HepG2 (cell line): ENCODE results near the gene DYNC1LI2. TPM values are rescaled to one million over a fixed set of nuclear protein-coding genes. Genes with fewer than 3 reads are reported as not detected.

Source experiments
- DPF2 ChIP-seq: sonication (generic); formaldehyde crosslinking; IDR thresholded peaks from 2 replicates; pipeline ENCODE4 v1.4.0; 2020; ENCODE audit warnings: mild to moderate bottlenecking, low read depth, missing genetic modification reagents, borderline replicate concordance
- POLR2G ChIP-seq: fragments of 200-400 bp; formaldehyde crosslinking; IDR thresholded peaks from 2 replicates; pipeline ENCODE4 v1.6.1; 2018; ENCODE audit warnings: mild to moderate bottlenecking, low read depth, low read length, moderate library complexity
- RARA ChIP-seq: IDR thresholded peaks from 2 replicates; pipeline ENCODE4 v1.6.1; 2016; ENCODE audit warnings: missing genetic modification reagents, missing compliant biosample characterization
- SIN3B ChIP-seq: fragments of 150-350 bp; IDR thresholded peaks from 2 replicates; pipeline ENCODE4 v1.6.1; 2014; ENCODE audit warnings: low read length
- ZNF33A ChIP-seq: sonication (generic); formaldehyde crosslinking; IDR thresholded peaks from 2 replicates; pipeline ENCODE4 v1.5.1; 2020; ENCODE audit warnings: missing genetic modification reagents, mild to moderate bottlenecking, moderate library complexity, borderline replicate concordance
- ZNF44 ChIP-seq: sonication (generic); formaldehyde crosslinking; IDR thresholded peaks from 2 replicates; pipeline ENCODE4 v1.5.1; 2020; ENCODE audit warnings: mild to moderate bottlenecking, missing genetic modification reagents
- ZNF614 ChIP-seq: IDR thresholded peaks from 2 replicates; pipeline ENCODE4 v1.6.1; 2018; ENCODE audit warnings: missing biosample characterization, missing genetic modification reagents, inconsistent platforms, borderline replicate concordance
- ZNF678 ChIP-seq: sonication (generic); formaldehyde crosslinking; IDR thresholded peaks from 2 replicates; pipeline ENCODE4 v1.4.0; 2020; ENCODE audit warnings: mild to moderate bottlenecking, missing genetic modification reagents
- ZNF709 ChIP-seq: sonication (generic); formaldehyde crosslinking; IDR thresholded peaks from 2 replicates; pipeline ENCODE4 v1.5.0; 2020; ENCODE audit warnings: mild to moderate bottlenecking, missing genetic modification reagents
- ZSCAN25 ChIP-seq: sonication (generic); formaldehyde crosslinking; IDR thresholded peaks from 2 replicates; pipeline ENCODE4 v1.8.0; 2022; ENCODE audit warnings: mild to moderate bottlenecking, missing genetic modification reagents
- polyA plus RNA-seq, 8 experiments: library from polyadenylated mRNA; depleted of rRNA in 3 of 8; stranded (reverse) in 7 of 8; unstranded in 1 of 8; fragments of >200 nt; fragmentation: Illumina TruSeq in 4 of 8; extraction: Trizol in 4 of 8; gene quantifications; 2 replicates each; pipeline versions ENCODE4 v1.2.1 to v1.2.3, GENCODE V29; 2011 to 2016; ENCODE audit warnings: low read depth in 4 of 8, missing spikeins in 1 of 8, mixed read lengths in 1 of 8; ENCODE audit not compliant: insufficient read depth in 1 of 8
- total RNA-seq, 5 experiments: library from RNA; depleted of rRNA; stranded (reverse); fragments of >200 nt; fragmentation: Illumina TruSeq; extraction: Trizol; gene quantifications; 2 replicates each; pipeline ENCODE4 v1.2.3, GENCODE V29; 2016; ENCODE audit warnings: low read depth in 1 of 5
- TF ChIP-seq, protein P1 (sequence below): sonication (generic); formaldehyde crosslinking; conservative IDR thresholded peaks from 2 replicates; pipeline ENCODE4 v1.4.0; 2020; ENCODE audit warnings: missing genetic modification reagents
- TF ChIP-seq, protein P2 (sequence below): sonication (generic); formaldehyde crosslinking; IDR thresholded peaks from 2 replicates; pipeline ENCODE4 v1.4.0; 2020; ENCODE audit warnings: low read depth, mild to moderate bottlenecking, missing genetic modification reagents
- TF ChIP-seq, protein P3 (sequence below): sonication (generic); formaldehyde crosslinking; IDR thresholded peaks from 2 replicates; pipeline ENCODE4 v1.9.0; 2022; ENCODE audit warnings: missing genetic modification reagents, mild to moderate bottlenecking, borderline replicate concordance
- TF ChIP-seq, protein P4 (sequence below): sonication (generic); formaldehyde crosslinking; IDR thresholded peaks from 2 replicates; pipeline ENCODE4 v1.5.0; 2020; ENCODE audit warnings: mild to moderate bottlenecking, missing genetic modification reagents
- TF ChIP-seq, protein P5 (sequence below): IDR thresholded peaks from 2 replicates; pipeline ENCODE4 v1.6.1; 2012; ENCODE audit warnings: inconsistent platforms

DYNC1LI2 gene
- total and polyA plus RNA-seq, 2 of the 13 experiments (the other 11 are each of a cell fraction or from before 2014, with no cell fraction given) = 65.5 to 135 TPM

DNA sequence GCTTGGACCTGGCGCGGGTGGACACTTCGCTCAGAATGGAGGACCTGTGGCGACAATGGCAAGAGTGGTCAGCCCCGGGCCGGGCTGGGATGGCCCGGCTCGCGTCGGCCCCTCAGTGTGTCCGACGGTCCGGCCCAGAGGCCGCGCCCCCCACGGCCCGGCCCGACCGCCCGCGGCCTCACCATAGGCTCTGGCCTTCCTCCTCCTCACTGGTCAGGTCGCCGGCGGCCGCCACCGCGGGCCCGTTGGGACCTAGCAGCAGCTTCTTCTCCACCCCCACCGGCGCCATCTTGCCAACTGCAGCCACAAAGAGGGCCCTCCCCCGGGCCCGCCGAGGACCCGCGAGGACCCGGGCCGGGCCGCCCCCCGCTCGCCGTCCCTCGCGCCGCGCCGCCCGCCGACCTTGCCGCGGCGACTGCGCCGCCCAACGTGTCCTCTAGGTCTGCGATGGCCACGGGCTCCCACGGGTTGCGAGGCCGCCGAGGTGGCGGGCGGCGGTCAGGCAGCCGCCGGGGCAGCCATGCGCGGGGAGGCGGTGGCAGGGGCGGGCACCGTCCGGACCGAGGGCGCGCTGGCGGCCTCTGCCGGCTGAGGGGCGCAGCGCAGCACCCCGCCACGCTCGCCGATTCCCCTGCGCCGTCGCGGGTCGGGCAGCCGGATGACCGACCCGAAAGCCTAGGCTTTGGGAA lies at the start of gene DYNC1LI2 (continued):
- no peak; the same call in 1 of the 2 replicates for TF ChIP-seq RARA (CRISPR knock-in tag)
- peak; percentile 79; the same call in 1 of the 2 replicates for TF ChIP-seq ZNF709 (CRISPR knock-in tag)
- 0 out of 2 replicates have a peak, but pooled peaks have one; percentile 12 for TF ChIP-seq ZNF614 (CRISPR knock-in tag)
- TF ChIP-seq, protein P1, sequence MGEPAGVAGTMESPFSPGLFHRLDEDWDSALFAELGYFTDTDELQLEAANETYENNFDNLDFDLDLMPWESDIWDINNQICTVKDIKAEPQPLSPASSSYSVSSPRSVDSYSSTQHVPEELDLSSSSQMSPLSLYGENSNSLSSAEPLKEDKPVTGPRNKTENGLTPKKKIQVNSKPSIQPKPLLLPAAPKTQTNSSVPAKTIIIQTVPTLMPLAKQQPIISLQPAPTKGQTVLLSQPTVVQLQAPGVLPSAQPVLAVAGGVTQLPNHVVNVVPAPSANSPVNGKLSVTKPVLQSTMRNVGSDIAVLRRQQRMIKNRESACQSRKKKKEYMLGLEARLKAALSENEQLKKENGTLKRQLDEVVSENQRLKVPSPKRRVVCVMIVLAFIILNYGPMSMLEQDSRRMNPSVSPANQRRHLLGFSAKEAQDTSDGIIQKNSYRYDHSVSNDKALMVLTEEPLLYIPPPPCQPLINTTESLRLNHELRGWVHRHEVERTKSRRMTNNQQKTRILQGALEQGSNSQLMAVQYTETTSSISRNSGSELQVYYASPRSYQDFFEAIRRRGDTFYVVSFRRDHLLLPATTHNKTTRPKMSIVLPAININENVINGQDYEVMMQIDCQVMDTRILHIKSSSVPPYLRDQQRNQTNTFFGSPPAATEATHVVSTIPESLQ (CRISPR knock-in tag) = 0 out of 2 replicates have a peak, but pooled peaks have one; percentile 54
- TF ChIP-seq, protein P2, sequence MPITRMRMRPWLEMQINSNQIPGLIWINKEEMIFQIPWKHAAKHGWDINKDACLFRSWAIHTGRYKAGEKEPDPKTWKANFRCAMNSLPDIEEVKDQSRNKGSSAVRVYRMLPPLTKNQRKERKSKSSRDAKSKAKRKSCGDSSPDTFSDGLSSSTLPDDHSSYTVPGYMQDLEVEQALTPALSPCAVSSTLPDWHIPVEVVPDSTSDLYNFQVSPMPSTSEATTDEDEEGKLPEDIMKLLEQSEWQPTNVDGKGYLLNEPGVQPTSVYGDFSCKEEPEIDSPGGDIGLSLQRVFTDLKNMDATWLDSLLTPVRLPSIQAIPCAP (CRISPR knock-in tag) = no peak
- no peak; the same call in 1 of the 2 replicates for TF ChIP-seq SIN3B
- TF ChIP-seq ZNF678 (CRISPR knock-in tag) = no peak
- TF ChIP-seq DPF2 (CRISPR knock-in tag) = no peak
- TF ChIP-seq, protein P3, sequence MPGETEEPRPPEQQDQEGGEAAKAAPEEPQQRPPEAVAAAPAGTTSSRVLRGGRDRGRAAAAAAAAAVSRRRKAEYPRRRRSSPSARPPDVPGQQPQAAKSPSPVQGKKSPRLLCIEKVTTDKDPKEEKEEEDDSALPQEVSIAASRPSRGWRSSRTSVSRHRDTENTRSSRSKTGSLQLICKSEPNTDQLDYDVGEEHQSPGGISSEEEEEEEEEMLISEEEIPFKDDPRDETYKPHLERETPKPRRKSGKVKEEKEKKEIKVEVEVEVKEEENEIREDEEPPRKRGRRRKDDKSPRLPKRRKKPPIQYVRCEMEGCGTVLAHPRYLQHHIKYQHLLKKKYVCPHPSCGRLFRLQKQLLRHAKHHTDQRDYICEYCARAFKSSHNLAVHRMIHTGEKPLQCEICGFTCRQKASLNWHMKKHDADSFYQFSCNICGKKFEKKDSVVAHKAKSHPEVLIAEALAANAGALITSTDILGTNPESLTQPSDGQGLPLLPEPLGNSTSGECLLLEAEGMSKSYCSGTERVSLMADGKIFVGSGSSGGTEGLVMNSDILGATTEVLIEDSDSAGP (CRISPR knock-in tag) = peak; percentile 57
- TF ChIP-seq, protein P4, sequence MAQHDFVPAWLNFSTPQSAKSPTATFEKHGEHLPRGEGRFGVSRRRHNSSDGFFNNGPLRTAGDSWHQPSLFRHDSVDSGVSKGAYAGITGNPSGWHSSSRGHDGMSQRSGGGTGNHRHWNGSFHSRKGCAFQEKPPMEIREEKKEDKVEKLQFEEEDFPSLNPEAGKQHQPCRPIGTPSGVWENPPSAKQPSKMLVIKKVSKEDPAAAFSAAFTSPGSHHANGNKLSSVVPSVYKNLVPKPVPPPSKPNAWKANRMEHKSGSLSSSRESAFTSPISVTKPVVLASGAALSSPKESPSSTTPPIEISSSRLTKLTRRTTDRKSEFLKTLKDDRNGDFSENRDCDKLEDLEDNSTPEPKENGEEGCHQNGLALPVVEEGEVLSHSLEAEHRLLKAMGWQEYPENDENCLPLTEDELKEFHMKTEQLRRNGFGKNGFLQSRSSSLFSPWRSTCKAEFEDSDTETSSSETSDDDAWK = no peak
- TF ChIP-seq ZNF44 = no peak
- TF ChIP-seq ZSCAN25 (CRISPR knock-in tag) = no peak; the same call in 1 of the 2 replicates
- no peak for TF ChIP-seq ZNF33A
- TF ChIP-seq POLR2G = peak; percentile 86
- TF ChIP-seq, protein P5, sequence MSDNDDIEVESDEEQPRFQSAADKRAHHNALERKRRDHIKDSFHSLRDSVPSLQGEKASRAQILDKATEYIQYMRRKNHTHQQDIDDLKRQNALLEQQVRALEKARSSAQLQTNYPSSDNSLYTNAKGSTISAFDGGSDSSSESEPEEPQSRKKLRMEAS = peak; percentile 77; the same call in 1 of the 2 replicates
